NB4 (cell line): ENCODE data around the gene CLDN20.

ENCODE experiments used
- DNase-seq: peaks from one replicate; pipeline ENCODE4 v3.0.0; 2010; ENCODE audit warnings: low read depth
- H3K4me3 ChIP-seq: one replicate; pipeline ENCODE4 v1.5.1; 2011; ENCODE audit warnings: mild to moderate bottlenecking, low read depth, low read length, moderate library complexity
- MYC ChIP-seq: IDR thresholded peaks from 2 replicates; pipeline ENCODE4 v1.6.1; 2011; ENCODE audit warnings: low read depth, low read length
- POLR2A ChIP-seq: IDR thresholded peaks from 2 replicates; pipeline ENCODE4 v1.6.1; 2011; ENCODE audit warnings: mild to moderate bottlenecking; ENCODE audit not compliant: insufficient read length; ENCODE audit errors: extremely low read depth
- TF ChIP-seq, protein P1 (sequence below): IDR thresholded peaks from one replicate; pipeline ENCODE4 v1.5.1; 2012; ENCODE audit warnings: low read depth, low read length
- TF ChIP-seq, protein P2 (sequence below): IDR thresholded peaks from 2 replicates; pipeline ENCODE4 v1.6.1; 2011; ENCODE audit warnings: low read depth, low read length

The CLDN20 gene

DNA sequence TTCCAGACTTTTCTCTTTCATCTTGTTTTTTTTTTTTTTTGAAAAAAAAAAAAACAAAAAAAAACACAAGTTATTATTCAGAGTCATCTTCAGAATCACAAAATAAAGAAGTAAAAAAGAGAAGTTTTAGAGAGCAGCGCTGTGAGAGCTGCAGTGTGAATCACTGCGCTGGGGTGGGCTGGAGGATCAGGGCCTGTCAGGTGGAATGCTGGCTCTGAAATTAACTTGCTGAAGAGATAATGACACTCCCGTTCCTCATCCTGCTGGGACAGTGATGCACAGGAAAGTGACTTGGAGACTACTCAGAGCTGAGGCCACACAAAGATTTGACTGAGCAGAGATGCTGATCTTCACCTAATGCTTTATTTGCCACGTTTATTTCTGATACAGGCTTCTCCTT is 42.7 kb upstream of the CLDN20 start:
- no peak overlapping the region for H3K4me3 ChIP-seq
- DNase-seq: no peak
- no peak for TF ChIP-seq MYC
- TF ChIP-seq POLR2A: no peak
- TF ChIP-seq, protein P1, sequence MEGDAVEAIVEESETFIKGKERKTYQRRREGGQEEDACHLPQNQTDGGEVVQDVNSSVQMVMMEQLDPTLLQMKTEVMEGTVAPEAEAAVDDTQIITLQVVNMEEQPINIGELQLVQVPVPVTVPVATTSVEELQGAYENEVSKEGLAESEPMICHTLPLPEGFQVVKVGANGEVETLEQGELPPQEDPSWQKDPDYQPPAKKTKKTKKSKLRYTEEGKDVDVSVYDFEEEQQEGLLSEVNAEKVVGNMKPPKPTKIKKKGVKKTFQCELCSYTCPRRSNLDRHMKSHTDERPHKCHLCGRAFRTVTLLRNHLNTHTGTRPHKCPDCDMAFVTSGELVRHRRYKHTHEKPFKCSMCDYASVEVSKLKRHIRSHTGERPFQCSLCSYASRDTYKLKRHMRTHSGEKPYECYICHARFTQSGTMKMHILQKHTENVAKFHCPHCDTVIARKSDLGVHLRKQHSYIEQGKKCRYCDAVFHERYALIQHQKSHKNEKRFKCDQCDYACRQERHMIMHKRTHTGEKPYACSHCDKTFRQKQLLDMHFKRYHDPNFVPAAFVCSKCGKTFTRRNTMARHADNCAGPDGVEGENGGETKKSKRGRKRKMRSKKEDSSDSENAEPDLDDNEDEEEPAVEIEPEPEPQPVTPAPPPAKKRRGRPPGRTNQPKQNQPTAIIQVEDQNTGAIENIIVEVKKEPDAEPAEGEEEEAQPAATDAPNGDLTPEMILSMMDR: no peak
- TF ChIP-seq, protein P2, sequence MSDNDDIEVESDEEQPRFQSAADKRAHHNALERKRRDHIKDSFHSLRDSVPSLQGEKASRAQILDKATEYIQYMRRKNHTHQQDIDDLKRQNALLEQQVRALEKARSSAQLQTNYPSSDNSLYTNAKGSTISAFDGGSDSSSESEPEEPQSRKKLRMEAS: no peak

DNA sequence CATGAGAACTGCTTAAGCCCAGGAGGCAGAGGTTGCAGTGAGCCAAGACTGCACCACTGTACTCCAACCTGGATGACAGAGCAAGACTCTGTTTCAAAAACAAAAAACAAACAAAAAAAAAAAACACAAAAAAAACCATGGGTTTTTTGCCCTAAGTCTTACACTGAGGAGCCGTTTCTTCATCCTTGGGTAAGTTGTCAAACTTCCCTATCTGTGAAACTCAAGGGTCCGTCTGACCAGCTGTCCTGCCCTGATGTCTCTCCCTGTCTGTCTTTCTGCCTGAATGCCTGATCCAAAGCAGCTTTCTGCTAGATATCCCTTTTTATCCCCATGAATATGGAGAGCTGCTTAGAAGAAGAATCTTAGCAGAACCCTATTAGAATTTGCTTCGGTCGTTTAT is 41.3 kb upstream of the CLDN20 start:
- TF ChIP-seq POLR2A (no peak), MYC (no peak)
- TF ChIP-seq, protein P1: no peak
- TF ChIP-seq, protein P2: no peak
- no peak overlapping the region for H3K4me3 ChIP-seq
- no peak for DNase-seq

DNA sequence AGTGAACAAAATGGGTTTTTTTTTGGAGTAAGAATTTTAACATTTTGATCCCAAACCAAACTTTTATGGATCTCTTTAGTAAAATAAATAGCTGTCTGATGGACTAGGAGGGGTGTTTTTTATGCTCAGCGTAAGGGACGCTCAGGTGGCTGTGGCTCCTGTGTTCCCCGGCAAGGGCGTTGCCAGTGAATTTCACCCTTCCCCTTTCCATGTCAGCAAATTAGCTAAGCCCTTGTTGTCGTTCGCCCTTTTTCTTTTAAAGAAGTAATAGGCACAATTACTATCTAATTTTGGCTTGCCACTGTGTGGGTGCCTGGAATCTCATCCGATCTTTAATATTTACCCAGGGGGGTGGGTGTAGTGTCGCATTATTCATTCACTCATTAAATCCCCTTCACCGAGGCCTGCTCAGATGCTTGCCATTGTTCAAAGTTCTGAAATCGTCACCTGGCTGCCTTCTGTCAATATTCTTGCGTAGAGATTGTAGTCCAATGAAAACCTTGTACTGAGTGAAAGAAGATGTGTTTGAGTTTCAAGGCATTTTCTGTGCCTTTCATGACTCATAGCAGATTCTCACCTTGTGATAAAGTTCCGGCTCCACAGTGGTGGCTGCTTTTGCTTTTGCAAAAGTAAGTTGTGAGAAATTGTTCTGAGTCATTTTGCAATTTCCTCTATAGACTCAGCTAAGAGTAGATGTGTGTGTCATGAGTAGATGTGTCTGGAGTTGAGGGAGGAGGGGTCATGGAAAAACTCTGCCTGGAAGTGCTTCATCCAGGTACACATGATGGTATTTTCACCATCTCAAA is 40.0 kb upstream of the CLDN20 start:
- TF ChIP-seq, protein P2: no peak
- TF ChIP-seq MYC: no peak
- TF ChIP-seq POLR2A: no peak
- TF ChIP-seq, protein P1: no peak
- peak; percentile 64 for DNase-seq

DNA sequence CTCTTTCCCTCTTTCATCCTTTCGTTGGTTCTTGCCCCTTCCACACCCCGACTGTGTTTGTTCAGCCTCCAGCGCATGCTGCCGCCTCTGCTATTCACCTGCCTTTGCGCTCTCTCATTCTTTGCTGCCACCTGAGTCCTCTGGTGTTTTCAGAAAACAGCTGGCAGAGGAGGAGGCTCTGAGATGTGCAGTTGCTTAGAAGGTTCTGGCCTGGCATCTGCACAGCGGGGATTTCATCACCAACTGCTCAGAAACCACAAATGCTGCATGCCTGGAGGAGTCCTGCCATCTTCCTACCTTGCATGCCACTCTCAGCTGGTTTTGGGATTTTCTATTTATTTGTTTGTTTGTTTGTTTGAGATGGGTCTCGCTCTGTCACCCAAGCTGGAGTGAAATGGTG is 39.2 kb upstream of the CLDN20 start:
- DNase-seq: peak; percentile 44
- H3K4me3 ChIP-seq: no peak overlapping the region
- TF ChIP-seq, protein P1: no peak
- no peak for TF ChIP-seq MYC
- TF ChIP-seq, protein P2: no peak
- no peak for TF ChIP-seq POLR2A

More for the DNA sequence above, 40.0 kb upstream of the CLDN20 start:
- H3K4me3 ChIP-seq: no peak overlapping the region

DNA sequence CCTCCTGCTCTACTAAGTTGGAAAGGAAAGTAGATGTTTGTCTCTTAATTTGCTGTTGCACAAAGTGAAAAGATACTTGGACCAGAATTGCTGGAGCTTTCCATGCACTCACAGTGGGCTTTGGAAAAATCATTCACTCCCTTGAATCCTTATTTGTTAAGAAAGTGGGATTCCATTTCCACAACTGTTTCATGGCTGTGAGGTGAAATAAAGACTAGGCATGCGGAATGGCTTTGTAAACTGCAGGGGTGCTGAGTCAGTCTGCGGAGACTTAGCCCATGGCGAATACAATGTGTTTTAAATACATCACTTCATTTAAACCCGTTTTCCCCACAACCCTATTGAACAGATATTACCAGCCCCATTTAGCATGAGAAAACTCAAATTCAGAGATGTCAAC is 36.8 kb upstream of the CLDN20 start:
- TF ChIP-seq, protein P2: no peak
- TF ChIP-seq POLR2A: no peak
- TF ChIP-seq, protein P1: no peak
- TF ChIP-seq MYC: no peak
- no peak overlapping the region for H3K4me3 ChIP-seq
- DNase-seq: no peak
